A549 (cell line): ENCODE measurements around the gene TOP2A. TPM values are rescaled to one million over a fixed set of nuclear protein-coding genes. Genes with fewer than 3 reads are reported as not detected.

Experiments used
- BCL3 ChIP-seq: fragments of >200 bp; sonication (Bioruptor Twin); formaldehyde crosslinking; IDR thresholded peaks from 3 replicates; pipeline ENCODE4 v1.6.1; 2016
- CBX8 ChIP-seq: fragments of 200-600 bp; sonication (generic); IDR thresholded peaks from 2 replicates; pipeline ENCODE4 v1.6.1; 2016
- CEBPB ChIP-seq, 2 experiments: fragments of >200 bp in 1 of 2; sonication (Bioruptor Twin) in 1 of 2; formaldehyde crosslinking in 1 of 2; IDR thresholded peaks; 2 replicates each; pipeline ENCODE4 v1.6.1; 2012 to 2016
- CHD2 ChIP-seq: fragments of 150-350 bp; IDR thresholded peaks from 2 replicates; pipeline ENCODE4 v1.6.1; 2014; ENCODE audit warnings: low read length; ENCODE audit not compliant: partially characterized antibody
- E2F6 ChIP-seq: IDR thresholded peaks from 2 replicates; pipeline ENCODE4 v1.6.1; 2012; ENCODE audit warnings: low read depth, borderline replicate concordance
- EHF ChIP-seq: fragments of 250-450 bp; sonication (Bioruptor Pico); IDR thresholded peaks from 2 replicates; pipeline ENCODE4 v1.5.0; 2020; ENCODE audit warnings: mild to moderate bottlenecking
- EHMT2 ChIP-seq: fragments of 200-600 bp; sonication (generic); IDR thresholded peaks from 2 replicates; pipeline ENCODE4 v1.6.1; 2016; ENCODE audit warnings: antibody characterized with exemption, low read depth, mild to moderate bottlenecking, moderate library complexity
- EP300 ChIP-seq, 2 experiments: fragments of >200 bp; sonication (Bioruptor Twin); formaldehyde crosslinking; IDR thresholded peaks; 2 replicates in 1 of 2; 3 replicates in 1 of 2; pipeline ENCODE4 v1.6.1; 2016 to 2017
- FOSB ChIP-seq: fragments of 250-450 bp; sonication (Bioruptor Pico); IDR thresholded peaks from 2 replicates; pipeline ENCODE4 v1.5.0; 2020; ENCODE audit warnings: mild to moderate bottlenecking, moderate library complexity
- FOSL2 ChIP-seq, 2 experiments: fragments of 450-650 bp in 1 of 2; fragments of >200 bp in 1 of 2; sonication (Bioruptor Twin) in 1 of 2; formaldehyde crosslinking; IDR thresholded peaks; 2 replicates each; pipeline versions ENCODE4 v1.5.0 to v1.6.1; 2016 to 2020; ENCODE audit warnings: mild to moderate bottlenecking in 1 of 2, moderate library complexity in 1 of 2
- HOXA7 ChIP-seq: fragments of 250-450 bp; sonication (Bioruptor Pico); IDR thresholded peaks from 2 replicates; pipeline ENCODE4 v1.5.0; 2020; ENCODE audit warnings: mild to moderate bottlenecking, moderate library complexity
- HOXB5 ChIP-seq: fragments of 250-450 bp; sonication (Bioruptor Pico); IDR thresholded peaks from 2 replicates; pipeline ENCODE4 v1.5.0; 2020; ENCODE audit warnings: mild to moderate bottlenecking, moderate library complexity
- JUNB ChIP-seq: fragments of >200 bp; sonication (Bioruptor Twin); formaldehyde crosslinking; IDR thresholded peaks from 2 replicates; pipeline ENCODE4 v1.6.1; 2016
- KDM1A ChIP-seq: fragments of 200-600 bp; sonication (generic); IDR thresholded peaks from 2 replicates; pipeline ENCODE4 v1.6.1; 2016; ENCODE audit warnings: low read depth, mild to moderate bottlenecking
- MAX ChIP-seq: IDR thresholded peaks from 2 replicates; pipeline ENCODE4 v1.6.1; 2012
- MAZ ChIP-seq: fragments of 150-350 bp; IDR thresholded peaks from 2 replicates; pipeline ENCODE4 v1.6.1; 2014; ENCODE audit warnings: antibody characterized with exemption, low read depth, low read length, borderline replicate concordance
- NFE2L2 ChIP-seq: fragments of 150-350 bp; conservative IDR thresholded peaks from 2 replicates; pipeline ENCODE4 v1.6.1; 2014; ENCODE audit warnings: low read length
- NR3C1 ChIP-seq: fragments of >200 bp; sonication (Bioruptor Twin); formaldehyde crosslinking; IDR thresholded peaks from 3 replicates; pipeline ENCODE4 v1.6.1; 2017
- PBX3 ChIP-seq: IDR thresholded peaks from 2 replicates; pipeline ENCODE4 v1.6.1; 2012
- PHF8 ChIP-seq: fragments of 200-600 bp; sonication (generic); IDR thresholded peaks from 2 replicates; pipeline ENCODE4 v1.6.1; 2016; ENCODE audit warnings: low read depth, mild to moderate bottlenecking, antibody characterized with exemption, moderate library complexity, borderline replicate concordance
- RAD21 ChIP-seq, 2 experiments: fragments of >200 bp in 1 of 2; sonication (Bioruptor Twin) in 1 of 2; formaldehyde crosslinking in 1 of 2; IDR thresholded peaks in 1 of 2; conservative IDR thresholded peaks in 1 of 2; 2 replicates in 1 of 2; 3 replicates in 1 of 2; pipeline ENCODE4 v1.6.1; 2012 to 2018; ENCODE audit warnings: inconsistent platforms in 1 of 2
- RARB ChIP-seq: fragments of 250-450 bp; sonication (Bioruptor Pico); IDR thresholded peaks from 2 replicates; pipeline ENCODE4 v1.8.0; 2021; ENCODE audit warnings: mild to moderate bottlenecking, moderate library complexity
- RFX5 ChIP-seq: fragments of 450-650 bp; IDR thresholded peaks from 2 replicates; pipeline ENCODE4 v1.7.1; 2014; ENCODE audit warnings: antibody characterized with exemption, mild to moderate bottlenecking, moderate library complexity
- RNF2 ChIP-seq: fragments of 200-600 bp; sonication (generic); IDR thresholded peaks from 2 replicates; pipeline ENCODE4 v1.6.1; 2016; ENCODE audit warnings: low read depth, mild to moderate bottlenecking, antibody characterized with exemption, moderate library complexity, borderline replicate concordance
- SMC3 ChIP-seq: fragments of >200 bp; sonication (Bioruptor Twin); formaldehyde crosslinking; IDR thresholded peaks from 3 replicates; pipeline ENCODE4 v1.6.1; 2018; ENCODE audit warnings: inconsistent platforms
- SREBF2 ChIP-seq: fragments of 450-650 bp; IDR thresholded peaks from 2 replicates; pipeline ENCODE4 v1.6.1; 2014; ENCODE audit warnings: mild to moderate bottlenecking, moderate library complexity
- USF2 ChIP-seq: fragments of 450-650 bp; IDR thresholded peaks from 2 replicates; pipeline ENCODE4 v1.6.1; 2014; ENCODE audit warnings: antibody characterized with exemption
- polyA plus RNA-seq, 4 experiments: library from polyadenylated mRNA; depleted of rRNA in 3 of 4; stranded (reverse); fragments of >200 nt; fragmentation: RNase III in 1 of 4; extraction: RNeasy Plus Mini Kit Qiagen cat#74134 plus additional on column Dnase treatment in 1 of 4; gene quantifications; 2 replicates in 3 of 4; 3 replicates in 1 of 4; pipeline ENCODE4 v1.2.3, GENCODE V29; 2011 to 2017
- TF ChIP-seq, protein P1 (sequence below): fragments of 150-350 bp; IDR thresholded peaks from 2 replicates; pipeline ENCODE4 v1.6.1; 2014; ENCODE audit warnings: low read depth, mild to moderate bottlenecking, low read length
- TF ChIP-seq, protein P2 (sequence below): fragments of 200-600 bp; sonication (generic); IDR thresholded peaks from 2 replicates; pipeline ENCODE4 v1.6.1; 2016; ENCODE audit warnings: antibody characterized with exemption, mild to moderate bottlenecking, moderate library complexity
- TF ChIP-seq, protein P3 (sequence below): fragments of >200 bp; sonication (Bioruptor Twin); formaldehyde crosslinking; IDR thresholded peaks from 3 replicates; pipeline ENCODE4 v1.5.1; 2016

Gene TOP2A
- polyA plus RNA-seq, 2 of the 4 experiments (the other 2 are of a cell fraction): 226 to 416 TPM

- no peak for TF ChIP-seq USF2
- peak; percentile 87 for TF ChIP-seq FOSB
- no peak for TF ChIP-seq CBX8
- no peak for TF ChIP-seq EHF (CRISPR knock-in tag)
- no peak for TF ChIP-seq KDM1A
- TF ChIP-seq RAD21 (conservative IDR thresholded peaks at IDR 0.05 in 1 of 2, IDR thresholded peaks at IDR 0.05 in 1 of 2): no peak
- TF ChIP-seq HOXA7 (CRISPR knock-in tag): peak; percentile 54; the same call in 1 of the 2 replicates
- 0 out of 2 replicates have a peak, but pooled peaks have one; percentile 39 for TF ChIP-seq PBX3
- TF ChIP-seq SREBF2: no peak
- TF ChIP-seq RARB (CRISPR knock-in tag): 0 out of 2 replicates have a peak, but pooled peaks have one; percentile 73
- no peak for TF ChIP-seq JUNB
- TF ChIP-seq NR3C1: no peak
- no peak for TF ChIP-seq NFE2L2
- 0 out of 4 replicates have a peak, but pooled peaks of 1 of the 2 experiments have one; percentile 6 for TF ChIP-seq CEBPB (IDR thresholded peaks at IDR 0.05)
- TF ChIP-seq MAZ: peak; percentile 83
- TF ChIP-seq MAX: peak; percentile 22
- TF ChIP-seq SMC3: 0 out of 3 replicates have a peak, but pooled peaks have one; percentile 28
- peak; percentile 54; the same call in 1 of the 2 replicates for TF ChIP-seq PHF8
- no peak for TF ChIP-seq CHD2
- no peak for TF ChIP-seq E2F6
- TF ChIP-seq EHMT2: no peak
- TF ChIP-seq RNF2: no peak
- no peak for TF ChIP-seq EP300 (IDR thresholded peaks at IDR 0.05)
- TF ChIP-seq, protein P1, sequence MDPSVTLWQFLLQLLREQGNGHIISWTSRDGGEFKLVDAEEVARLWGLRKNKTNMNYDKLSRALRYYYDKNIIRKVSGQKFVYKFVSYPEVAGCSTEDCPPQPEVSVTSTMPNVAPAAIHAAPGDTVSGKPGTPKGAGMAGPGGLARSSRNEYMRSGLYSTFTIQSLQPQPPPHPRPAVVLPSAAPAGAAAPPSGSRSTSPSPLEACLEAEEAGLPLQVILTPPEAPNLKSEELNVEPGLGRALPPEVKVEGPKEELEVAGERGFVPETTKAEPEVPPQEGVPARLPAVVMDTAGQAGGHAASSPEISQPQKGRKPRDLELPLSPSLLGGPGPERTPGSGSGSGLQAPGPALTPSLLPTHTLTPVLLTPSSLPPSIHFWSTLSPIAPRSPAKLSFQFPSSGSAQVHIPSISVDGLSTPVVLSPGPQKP: no peak
- no peak for TF ChIP-seq RFX5
- TF ChIP-seq FOSL2 (IDR thresholded peaks at IDR 0.05): no peak
- peak; percentile 68 for TF ChIP-seq FOSL2 (CRISPR knock-in tag; IDR thresholded peaks at IDR 0.05)
- TF ChIP-seq, protein P2, sequence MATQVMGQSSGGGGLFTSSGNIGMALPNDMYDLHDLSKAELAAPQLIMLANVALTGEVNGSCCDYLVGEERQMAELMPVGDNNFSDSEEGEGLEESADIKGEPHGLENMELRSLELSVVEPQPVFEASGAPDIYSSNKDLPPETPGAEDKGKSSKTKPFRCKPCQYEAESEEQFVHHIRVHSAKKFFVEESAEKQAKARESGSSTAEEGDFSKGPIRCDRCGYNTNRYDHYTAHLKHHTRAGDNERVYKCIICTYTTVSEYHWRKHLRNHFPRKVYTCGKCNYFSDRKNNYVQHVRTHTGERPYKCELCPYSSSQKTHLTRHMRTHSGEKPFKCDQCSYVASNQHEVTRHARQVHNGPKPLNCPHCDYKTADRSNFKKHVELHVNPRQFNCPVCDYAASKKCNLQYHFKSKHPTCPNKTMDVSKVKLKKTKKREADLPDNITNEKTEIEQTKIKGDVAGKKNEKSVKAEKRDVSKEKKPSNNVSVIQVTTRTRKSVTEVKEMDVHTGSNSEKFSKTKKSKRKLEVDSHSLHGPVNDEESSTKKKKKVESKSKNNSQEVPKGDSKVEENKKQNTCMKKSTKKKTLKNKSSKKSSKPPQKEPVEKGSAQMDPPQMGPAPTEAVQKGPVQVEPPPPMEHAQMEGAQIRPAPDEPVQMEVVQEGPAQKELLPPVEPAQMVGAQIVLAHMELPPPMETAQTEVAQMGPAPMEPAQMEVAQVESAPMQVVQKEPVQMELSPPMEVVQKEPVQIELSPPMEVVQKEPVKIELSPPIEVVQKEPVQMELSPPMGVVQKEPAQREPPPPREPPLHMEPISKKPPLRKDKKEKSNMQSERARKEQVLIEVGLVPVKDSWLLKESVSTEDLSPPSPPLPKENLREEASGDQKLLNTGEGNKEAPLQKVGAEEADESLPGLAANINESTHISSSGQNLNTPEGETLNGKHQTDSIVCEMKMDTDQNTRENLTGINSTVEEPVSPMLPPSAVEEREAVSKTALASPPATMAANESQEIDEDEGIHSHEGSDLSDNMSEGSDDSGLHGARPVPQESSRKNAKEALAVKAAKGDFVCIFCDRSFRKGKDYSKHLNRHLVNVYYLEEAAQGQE: peak; percentile 33
- TF ChIP-seq BCL3: no peak
- TF ChIP-seq, protein P3, sequence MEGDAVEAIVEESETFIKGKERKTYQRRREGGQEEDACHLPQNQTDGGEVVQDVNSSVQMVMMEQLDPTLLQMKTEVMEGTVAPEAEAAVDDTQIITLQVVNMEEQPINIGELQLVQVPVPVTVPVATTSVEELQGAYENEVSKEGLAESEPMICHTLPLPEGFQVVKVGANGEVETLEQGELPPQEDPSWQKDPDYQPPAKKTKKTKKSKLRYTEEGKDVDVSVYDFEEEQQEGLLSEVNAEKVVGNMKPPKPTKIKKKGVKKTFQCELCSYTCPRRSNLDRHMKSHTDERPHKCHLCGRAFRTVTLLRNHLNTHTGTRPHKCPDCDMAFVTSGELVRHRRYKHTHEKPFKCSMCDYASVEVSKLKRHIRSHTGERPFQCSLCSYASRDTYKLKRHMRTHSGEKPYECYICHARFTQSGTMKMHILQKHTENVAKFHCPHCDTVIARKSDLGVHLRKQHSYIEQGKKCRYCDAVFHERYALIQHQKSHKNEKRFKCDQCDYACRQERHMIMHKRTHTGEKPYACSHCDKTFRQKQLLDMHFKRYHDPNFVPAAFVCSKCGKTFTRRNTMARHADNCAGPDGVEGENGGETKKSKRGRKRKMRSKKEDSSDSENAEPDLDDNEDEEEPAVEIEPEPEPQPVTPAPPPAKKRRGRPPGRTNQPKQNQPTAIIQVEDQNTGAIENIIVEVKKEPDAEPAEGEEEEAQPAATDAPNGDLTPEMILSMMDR: no peak
- TF ChIP-seq HOXB5 (CRISPR knock-in tag): no peak
Observed at GRCh38 chr17:40340880-40341807, 76.6 kb downstream of the TOP2A start (continued).
